GM18858 (cell line): ENCODE data around the gene COG4.
"Not testable (repeated sequence)": the region's sequence is repeated elsewhere in the genome, so short reads cannot be mapped to it uniquely, and the experiment has no call there.

Experiments
- ATAC-seq: cut with Tn5 transposase; IDR thresholded peaks from one replicate; pipeline ENCODE4 v1.9.1; 2021; ENCODE audit not compliant: unreplicated experiment

COG4 gene

DNA sequence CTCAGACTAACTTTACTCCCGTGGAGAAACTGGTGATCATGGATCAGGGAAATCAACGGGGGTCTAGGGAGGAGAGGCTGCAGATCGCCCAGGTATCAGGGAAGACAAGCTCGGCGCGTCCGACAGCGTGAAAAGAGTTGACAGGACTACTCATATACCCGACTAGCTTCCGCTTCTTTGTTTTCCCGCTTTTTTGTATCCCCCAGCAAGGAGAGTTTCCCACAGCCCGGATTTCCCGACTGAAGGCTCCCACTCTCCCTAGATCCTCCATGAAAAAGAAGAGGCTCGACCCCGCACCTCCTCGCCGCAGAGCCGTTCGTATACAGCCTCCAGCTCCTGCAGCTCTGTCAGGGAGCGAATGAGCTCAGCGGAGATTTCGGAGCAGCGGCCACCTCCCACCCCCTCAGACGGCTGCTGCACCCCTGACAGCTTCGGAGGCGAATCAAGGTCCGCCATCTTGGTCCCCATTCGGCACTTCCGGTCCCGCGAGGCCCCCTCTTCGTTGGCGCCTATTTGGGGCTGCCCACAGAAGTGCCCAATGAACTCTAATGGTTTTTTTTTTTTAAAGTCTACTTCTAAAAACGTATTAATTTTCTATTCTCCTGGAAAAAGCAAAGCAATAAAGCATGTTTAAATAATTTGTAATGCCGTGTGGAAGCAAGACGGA, at the start of gene COG4:
Gene COG4, minus strand, starts transcription at position 479 of the 667 bp plus-strand sequence. Its CDS starts 11 bp downstream, at position 468.
- peak; percentile 36 for ATAC-seq

DNA sequence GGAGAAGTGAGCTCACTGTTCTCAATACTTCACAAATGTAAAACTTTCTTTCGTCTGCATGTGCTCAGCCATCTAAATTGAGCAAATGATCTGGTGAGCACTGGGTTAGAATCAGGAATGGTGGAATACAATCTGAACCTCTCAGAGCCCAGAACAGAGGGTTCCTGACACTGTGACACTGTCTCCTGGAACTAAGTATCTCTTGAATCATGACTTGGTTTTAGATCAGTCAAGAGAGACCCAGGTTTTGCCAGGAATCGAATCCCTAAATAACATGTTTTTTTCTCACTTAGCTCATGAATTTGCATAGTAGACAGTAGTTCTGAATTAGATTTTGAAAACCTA, 49.5 kb upstream of the COG4 start:
- ATAC-seq: no peak

DNA sequence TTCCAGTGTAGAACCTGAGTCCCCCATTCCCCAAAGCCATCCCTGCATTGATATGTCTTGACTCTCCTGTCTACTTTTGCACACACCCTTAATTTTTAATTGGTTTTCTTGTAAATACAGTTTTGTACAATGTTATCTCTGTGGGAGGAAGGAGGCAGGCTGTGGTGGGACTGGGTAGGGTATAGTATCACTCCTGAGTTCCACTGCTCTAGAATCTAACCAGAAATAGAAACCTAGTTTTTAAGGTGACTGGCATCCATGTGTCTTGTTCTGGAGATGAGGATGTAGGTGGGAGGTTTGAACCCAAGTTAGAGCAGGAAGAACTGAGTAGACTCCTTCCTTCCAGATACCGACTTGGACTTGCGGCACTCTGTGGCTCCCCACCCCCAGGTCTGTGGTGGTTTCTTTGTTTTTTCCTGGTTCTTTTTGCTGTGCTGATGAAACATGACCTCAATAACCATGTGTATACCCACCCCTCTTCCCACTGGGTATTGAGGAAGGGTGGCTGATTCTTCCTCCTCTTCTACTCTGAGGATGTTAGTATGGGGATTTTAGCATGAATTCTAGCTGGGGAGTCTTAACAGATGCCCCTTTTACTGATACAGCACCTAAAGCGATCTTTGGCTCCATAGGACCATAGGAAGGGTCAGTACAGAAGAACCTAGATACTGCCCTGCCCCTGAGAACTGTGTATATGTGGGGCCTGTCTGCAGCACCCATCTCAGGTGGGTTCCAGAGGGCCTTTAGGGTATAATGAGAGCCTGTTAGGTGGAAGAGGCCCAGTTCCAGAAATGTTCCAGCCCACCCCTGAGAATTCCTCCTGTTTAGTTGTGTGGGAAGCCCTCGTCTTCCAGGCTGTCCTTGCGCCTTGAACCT, 48.9 kb upstream of the COG4 start:
- ATAC-seq: no peak

DNA sequence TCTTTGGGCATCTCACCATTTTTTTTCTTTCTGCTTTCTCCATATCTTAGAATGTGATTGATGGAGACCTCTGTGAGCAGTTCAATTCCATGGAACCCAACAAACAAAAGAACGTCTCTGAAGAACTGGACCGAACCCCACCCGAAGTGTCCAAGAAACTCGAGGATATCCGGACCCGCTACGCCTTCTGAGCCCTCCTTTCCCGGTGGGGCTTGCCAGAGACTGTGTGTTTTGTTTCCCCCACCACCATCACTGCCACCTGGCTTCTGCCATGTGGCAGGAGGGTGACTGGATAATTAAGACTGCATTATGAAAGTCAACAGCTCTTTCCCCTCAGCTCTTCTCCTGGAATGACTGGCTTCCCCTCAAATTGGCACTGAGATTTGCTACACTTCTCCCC, 48.3 kb upstream of the COG4 start:
- ATAC-seq: no peak

DNA sequence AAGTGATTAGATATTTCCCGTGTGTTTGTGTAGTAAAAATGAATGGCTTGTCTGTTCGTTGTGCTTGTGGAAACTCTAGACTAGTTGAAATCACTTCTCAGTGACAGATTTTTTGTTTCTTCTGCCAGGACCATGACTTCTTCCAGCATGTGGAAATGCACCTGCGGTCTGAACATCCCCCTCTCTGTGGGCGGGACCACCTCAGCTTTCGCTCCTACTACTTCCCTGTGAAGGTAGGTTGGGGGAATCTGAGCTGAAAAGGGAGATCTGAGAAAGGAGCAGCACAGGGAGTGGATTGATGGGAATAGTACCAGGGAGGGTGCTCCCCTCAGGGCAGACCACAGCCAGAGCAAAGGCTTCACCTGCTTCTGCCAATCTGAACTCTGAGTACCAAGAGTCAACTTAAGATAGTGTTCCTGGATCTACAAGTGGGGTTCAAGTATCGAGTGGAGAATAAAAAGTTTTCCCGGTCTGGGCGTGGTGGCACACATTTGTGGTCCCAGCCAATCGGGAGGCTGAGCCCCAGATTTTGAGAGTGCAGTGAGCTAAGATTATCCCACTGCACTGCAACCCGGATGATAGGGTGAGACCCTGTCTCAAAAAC, 47.7 kb upstream of the COG4 start:
- no peak for ATAC-seq

DNA sequence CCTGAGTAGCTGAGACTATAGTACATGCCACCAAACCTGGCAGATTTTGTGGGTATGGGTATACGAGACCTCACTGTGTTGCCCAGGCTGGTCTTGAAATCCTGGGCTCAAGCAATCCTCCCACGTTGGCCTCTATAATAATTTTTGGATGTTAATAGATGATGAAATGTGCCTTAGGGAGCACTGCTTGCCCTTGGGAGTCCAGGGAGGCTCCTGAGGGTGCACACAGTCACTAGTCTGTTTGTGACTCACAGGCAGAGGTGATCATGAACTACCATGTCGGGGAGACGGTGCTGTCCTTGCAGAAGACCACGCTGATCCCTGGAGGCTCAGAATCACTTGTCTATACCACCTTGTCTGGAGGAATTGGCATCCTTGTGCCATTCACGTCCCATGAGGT, 46.4 kb upstream of the COG4 start:
- no peak for ATAC-seq

DNA sequence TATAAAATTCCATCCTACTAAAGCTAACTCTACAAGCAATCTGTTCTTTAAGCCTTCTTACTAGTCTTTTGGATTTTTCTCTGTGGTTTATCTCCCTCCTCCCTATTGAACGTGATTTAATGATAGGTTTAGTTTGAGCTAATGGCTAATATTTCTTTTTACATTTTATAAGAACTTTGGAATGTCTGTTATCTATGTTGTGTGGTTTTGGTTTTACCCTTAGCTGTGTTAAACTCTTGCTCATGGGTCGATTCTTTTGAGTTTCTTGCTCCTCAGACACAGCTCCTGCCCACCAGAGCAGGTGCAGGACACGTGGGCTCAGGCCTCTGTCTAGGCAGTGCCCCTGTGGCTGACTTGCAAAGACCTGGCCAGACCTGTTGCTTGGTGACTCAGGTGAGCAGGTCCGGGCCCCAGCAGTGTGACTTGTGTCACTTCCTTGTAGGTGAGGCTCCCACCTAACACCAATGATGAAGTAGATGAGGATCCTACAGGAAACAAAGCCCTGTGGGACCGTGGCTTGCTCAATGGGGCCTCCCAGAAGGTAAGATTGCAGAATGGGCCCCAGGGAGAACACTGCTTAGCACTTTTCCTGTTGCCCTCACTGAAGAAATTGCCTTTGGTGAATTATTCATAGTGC, 45.4 kb upstream of the COG4 start:
- no peak for ATAC-seq

DNA sequence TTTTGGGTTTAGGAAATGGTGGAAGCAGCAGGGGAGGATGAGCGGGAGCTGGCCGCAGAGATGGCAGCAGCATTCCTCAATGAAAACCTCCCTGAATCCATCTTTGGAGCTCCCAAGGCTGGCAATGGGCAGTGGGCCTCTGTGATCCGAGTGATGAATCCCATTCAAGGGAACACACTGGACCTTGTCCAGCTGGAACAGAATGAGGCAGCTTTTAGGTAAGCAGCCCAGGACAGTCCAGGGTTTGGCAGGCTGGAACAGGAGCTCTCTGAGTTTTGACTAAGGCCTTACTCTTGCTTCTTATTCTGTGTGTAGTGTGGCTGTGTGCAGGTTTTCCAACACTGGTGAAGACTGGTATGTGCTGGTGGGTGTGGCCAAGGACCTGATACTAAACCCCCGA, 41.7 kb upstream of the COG4 start:
- no peak for ATAC-seq

DNA sequence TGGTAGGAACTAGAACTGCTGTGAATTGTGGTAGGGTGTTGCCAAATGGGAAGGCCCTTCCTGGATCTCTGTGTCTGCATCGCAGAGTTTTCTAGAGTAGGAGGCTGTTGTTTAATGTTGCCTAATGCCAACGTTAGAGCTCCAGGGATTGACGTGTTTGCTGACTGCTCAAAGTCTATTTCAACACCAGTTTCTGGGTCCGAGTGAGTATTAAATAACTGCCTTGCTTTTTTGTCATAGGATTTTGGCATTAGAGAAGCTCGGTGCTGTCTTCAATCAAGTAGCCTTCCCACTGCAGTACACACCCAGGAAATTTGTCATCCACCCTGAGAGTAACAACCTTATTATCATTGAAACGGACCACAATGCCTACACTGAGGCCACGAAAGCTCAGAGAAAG, 40.3 kb upstream of the COG4 start:
- ATAC-seq: no peak

DNA sequence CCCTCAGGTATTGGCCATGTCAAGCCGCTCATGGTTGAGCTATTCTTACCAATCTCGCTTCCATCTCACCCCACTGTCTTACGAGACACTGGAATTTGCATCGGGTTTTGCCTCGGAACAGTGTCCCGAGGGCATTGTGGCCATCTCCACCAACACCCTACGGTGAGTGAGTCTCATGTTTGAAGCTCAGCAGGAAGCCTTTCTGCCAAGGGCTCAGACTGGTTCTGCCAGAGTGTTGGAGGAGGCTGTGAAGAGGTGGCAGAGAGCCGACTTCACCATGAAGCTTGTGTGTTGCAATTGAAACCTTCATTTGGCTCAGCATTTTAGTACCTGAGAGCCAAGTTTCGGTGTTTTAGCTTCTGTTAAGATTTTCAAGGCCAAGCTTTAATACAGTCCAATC, 38.3 kb upstream of the COG4 start:
- ATAC-seq: no peak

DNA sequence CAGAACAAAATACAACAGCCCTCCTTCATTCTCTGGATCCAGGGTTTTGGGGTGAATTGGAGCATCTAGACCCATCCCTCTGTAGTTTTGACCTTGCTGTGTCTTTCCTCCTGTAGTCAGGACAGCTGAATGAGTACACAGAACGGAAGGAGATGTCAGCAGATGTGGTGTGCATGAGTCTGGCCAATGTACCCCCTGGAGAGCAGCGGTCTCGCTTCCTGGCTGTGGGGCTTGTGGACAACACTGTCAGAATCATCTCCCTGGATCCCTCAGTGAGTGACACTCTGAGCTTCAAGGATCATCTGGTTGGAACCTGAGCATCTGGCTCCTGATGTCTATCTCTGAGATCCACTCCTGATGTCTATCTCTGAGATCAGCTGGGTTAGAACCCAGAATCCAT, 32.7 kb upstream of the COG4 start:
- no peak for ATAC-seq

DNA sequence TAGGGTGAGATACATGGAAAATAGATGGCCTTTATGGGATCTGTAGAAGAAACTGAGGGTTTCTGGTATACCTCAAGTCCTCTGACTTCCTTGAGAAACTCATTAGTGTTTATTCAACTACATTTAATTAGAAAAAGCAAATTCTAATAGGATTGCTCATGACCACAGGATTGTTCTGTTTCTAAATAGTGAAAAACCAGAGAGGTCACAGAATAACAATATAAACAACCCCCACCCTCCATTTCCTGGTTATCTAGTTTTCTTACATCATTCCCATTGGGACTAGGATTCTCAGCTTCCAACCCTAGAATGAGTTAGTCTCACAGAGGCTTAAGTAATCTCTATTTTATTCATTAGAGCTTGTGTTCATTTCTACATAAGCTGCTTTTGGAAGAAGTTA, 30.3 kb upstream of the COG4 start:
- no peak for ATAC-seq

DNA sequence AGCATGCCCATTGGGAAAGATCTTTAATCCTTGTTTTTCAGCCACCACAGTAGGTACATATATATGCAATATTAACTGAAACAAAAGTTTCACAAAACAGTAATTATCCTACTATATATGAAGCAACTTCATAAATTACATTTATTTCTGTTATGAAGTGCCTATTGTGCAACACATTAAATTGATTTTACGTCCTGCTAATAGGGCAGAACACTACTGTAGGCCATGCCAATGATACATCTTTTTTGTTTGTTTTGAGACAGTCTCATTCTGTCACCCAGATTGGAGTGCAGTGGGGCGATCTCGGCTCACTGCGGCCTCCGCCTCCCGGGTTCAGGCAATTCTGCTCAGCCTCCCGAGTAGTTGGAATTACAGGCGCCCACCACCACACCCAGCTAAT, 29.3 kb upstream of the COG4 start:
- ATAC-seq: no peak

DNA sequence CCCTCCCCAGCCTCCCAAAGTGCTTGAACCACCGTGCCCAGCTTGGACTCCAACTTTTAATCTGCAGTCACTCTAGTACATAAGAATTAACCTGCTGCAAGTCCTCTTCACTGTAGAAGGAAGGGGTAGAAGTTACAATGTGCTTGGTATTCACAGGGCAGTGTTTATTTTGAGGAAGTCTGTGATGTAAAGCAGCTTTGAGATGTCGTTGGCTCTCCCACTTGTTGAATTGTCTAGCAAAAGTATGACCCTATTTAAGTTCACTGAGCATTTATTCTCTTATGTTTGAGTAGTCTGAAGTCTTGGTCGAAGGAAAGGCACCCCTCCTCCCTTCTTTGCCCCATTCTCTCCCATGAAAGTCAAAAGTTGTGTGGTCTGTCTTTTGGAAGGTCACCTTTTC, 28.4 kb upstream of the COG4 start:
- ATAC-seq: no peak

DNA sequence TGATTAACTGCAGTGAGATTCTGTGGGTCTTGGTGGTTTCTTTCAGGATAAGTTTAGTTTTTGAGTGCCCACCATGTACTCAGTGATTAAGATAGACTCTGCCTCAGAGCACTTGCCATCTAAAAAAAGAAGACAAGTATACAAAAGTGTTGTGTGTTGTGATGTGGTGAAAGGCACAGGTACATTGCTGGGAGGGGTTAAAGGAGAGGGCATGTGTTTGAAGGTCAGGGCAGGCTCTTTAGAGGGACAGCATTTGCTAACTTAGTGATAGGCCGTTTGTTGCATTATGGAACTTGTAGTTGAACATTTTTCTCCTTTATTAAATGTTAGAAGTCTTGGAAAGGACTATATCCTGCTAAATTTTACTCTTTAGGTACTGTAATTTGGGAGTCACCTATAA, 26.7 kb upstream of the COG4 start:
- no peak for ATAC-seq

DNA sequence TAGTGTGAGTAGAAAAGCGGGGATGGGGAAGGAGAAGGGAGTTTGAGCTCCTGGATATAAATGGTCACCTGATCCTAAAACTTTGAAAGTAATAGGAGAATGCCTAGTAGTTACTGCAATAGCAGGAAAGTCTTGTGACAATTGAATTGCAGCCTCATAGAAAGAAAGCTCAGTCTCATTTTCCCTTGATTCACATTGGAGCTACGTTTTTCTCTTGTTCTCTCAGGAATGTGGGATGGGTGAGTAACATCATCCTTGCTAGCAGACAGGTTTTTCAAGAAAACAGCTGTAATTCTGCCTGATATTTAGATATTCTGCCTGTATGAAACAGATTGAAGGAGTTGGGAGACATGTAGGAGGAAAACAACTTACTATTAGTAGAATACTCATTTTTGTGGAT, 25.6 kb upstream of the COG4 start:
- ATAC-seq: no peak

DNA sequence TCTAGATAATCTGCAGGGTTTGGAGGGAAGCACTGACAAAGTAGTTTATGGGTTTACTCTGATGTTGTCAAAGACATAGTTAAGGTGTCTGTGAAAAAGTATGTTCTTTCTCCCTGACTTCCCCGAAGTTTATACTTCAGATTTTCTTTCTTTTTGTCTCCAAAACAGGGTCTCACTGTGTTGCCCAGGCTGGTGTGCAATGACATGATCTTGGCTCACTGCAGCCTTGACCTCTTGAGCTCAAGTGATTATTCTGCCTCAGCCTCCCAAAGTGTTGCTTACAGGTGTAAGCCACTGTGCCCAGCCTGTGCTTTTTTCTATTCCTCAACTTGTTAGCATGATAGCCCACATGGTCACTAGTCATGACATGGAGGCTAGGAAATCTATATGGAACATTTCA, 21.2 kb upstream of the COG4 start:
- no peak for ATAC-seq

DNA sequence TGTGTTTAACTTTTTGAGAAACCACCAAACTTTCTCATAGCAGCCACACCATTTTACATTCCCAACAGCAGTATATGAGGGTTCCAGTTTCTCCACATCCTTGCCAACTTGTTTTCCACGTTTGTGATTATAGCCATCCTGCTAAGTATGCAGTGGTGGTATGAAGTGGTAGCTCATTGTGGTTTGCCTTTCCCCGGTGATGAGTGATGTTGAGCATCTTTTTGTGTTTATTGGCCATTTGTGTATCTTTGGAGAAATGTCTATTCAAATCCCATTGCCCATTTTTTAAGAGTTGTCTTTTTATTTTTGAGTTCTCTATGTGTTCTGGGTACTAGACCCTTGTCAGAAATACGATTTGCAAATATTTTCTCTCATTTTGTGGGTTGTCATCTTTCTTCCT, 17.6 kb upstream of the COG4 start:
- ATAC-seq: no peak

DNA sequence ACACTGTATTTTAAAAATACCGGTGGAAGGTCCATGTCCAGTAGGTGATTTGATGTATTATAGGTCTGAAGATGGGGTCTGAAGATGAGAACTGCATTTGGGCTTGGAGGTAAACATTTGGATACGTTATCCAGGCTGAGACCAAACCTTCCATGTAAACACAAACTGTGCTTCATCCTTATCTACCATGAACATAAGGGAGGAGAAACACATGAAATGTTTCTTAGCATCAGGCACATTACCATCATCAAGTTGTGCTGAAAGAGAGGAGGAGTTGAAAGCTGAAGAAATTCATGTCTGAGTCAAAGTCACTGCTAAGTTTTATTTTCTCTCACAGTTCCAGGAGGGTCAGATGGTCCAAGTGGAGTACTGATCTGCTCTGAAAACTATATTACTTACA, 11.6 kb upstream of the COG4 start:
- no peak for ATAC-seq

DNA sequence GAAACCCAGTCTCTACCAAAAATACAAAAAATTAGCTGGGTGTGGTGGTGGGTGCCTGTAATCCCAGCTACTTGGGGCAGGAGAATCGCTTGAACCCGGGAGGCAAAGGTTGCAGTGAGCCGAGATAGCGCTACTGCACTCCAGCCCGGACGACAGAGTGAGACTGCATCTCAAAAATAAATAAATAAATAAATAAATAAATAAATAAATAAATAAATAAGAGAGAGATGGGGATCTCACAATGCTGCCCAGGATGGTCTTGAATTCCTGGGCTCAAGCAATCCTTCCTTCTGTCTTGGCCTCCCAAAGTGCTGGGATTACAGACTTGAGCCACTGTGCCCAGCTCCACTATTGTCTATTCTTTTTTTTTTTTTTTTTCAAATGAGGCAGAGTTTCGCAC, 6.6 kb upstream of the COG4 start:
- ATAC-seq: not testable (repeated sequence)

DNA sequence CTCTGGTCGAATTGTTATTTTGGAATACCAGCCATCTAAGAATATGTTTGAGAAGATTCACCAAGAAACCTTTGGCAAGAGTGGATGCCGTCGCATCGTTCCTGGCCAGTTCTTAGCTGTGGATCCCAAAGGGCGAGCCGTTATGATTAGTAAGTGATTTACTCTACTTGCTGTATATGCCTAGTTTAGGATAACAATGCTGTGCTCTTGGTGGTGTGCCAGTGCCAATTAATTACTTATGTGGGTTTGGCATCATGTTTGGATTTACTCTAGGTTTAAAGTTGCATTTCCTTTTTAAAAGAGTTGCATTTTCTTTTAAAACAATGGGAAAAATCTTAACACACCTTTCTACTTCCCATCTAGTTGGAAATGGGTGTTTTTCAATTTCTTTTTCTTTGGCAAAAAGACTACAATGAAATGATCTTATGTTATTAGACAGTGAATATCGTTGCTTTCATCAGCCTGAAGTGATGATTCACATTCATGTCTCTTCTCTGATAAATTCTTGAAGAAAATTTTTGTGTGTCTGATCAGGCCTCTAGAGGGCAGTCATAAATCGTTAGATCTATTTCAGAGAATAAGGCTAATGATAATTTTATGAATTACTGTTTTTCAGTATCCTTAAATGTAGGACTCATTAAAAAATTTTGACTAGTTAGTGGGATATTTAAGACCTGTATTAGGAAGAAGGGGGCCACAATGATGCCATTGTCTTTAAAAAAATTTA, 5.9 kb upstream of the COG4 start:
- no peak for ATAC-seq
